K562 (cell line): ENCODE measurements around the gene FAM149B1. TPM values are rescaled to one million over a fixed set of nuclear protein-coding genes. Genes with fewer than 3 reads are reported as not detected.

ENCODE experiments used
- ARID3A ChIP-seq: IDR thresholded peaks from 2 replicates; pipeline ENCODE4 v1.6.1; 2012; ENCODE audit warnings: low read depth, low read length, improper control_type of control experiment, borderline replicate concordance
- CGGBP1 ChIP-seq: fragments of 250-450 bp; sonication (Bioruptor Pico); IDR thresholded peaks from 2 replicates; pipeline ENCODE4 v1.9.0; 2021; ENCODE audit warnings: mild to moderate bottlenecking
- CREB3 ChIP-seq: fragments of 450-650 bp; conservative IDR thresholded peaks from 2 replicates; pipeline ENCODE4 v1.6.1; 2016; ENCODE audit warnings: missing genetic modification characterization, low read depth, mild to moderate bottlenecking, missing compliant biosample characterization, moderate library complexity
- CTBP1 ChIP-seq: fragments of 450-650 bp; IDR thresholded peaks from 2 replicates; pipeline ENCODE4 v1.6.1; 2016; ENCODE audit warnings: borderline replicate concordance
- GATA2 ChIP-seq: sonication (generic); formaldehyde crosslinking; IDR thresholded peaks from 2 replicates; pipeline ENCODE4 v1.4.0; 2020; ENCODE audit warnings: mild to moderate bottlenecking, missing genetic modification reagents
- GTF2E2 ChIP-seq: fragments of 200-800 bp; sonication (Bioruptor generic); IDR thresholded peaks from 2 replicates; pipeline ENCODE4 v1.6.1; 2016; ENCODE audit warnings: missing genetic modification characterization, missing compliant biosample characterization
- HCFC1 ChIP-seq: IDR thresholded peaks from 2 replicates; pipeline ENCODE4 v1.6.1; 2012; ENCODE audit warnings: low read depth, low read length, improper control_type of control experiment
- KDM1A ChIP-seq, 2 experiments: fragments of 450-650 bp; IDR thresholded peaks; 2 replicates each; pipeline ENCODE4 v1.6.1; 2016; ENCODE audit warnings: mild to moderate bottlenecking in 2 of 2
- KLF1 ChIP-seq: fragments of 450-650 bp; IDR thresholded peaks from 2 replicates; pipeline ENCODE4 v1.6.1; 2016; ENCODE audit warnings: missing genetic modification characterization, missing compliant biosample characterization
- L3MBTL2 ChIP-seq: fragments of 450-650 bp; IDR thresholded peaks from 2 replicates; pipeline ENCODE4 v1.6.1; 2016; ENCODE audit warnings: mild to moderate bottlenecking, moderate library complexity
- MTA2 ChIP-seq: fragments of 450-650 bp; IDR thresholded peaks from 2 replicates; pipeline ENCODE4 v1.6.1; 2016; ENCODE audit warnings: low read depth
- NFRKB ChIP-seq: fragments of 450-650 bp; IDR thresholded peaks from 2 replicates; pipeline ENCODE4 v1.6.1; 2016; ENCODE audit warnings: low read depth
- PHF20 ChIP-seq: fragments of 450-650 bp; IDR thresholded peaks from 2 replicates; pipeline ENCODE4 v1.6.1; 2018; ENCODE audit not compliant: partially characterized antibody
- POLR2AphosphoS5 ChIP-seq: IDR thresholded peaks from 2 replicates; pipeline ENCODE4 v1.6.1; 2011; ENCODE audit warnings: mild to moderate bottlenecking, low read depth, low read length, moderate library complexity; ENCODE audit not compliant: control insufficient read depth, insufficient read depth
- POLR2H ChIP-seq: IDR thresholded peaks from 2 replicates; pipeline ENCODE4 v1.6.1; 2016; ENCODE audit warnings: missing genetic modification characterization, low read depth, mild to moderate bottlenecking, control low read depth, missing compliant biosample characterization, moderate library complexity
- POU5F1 ChIP-seq: fragments of 150-350 bp; IDR thresholded peaks from 2 replicates; pipeline ENCODE4 v1.6.1; 2014; ENCODE audit warnings: borderline replicate concordance, low read length, low read depth, mild to moderate bottlenecking; ENCODE audit not compliant: partially characterized antibody
- SMAD1 ChIP-seq: fragments of 150-350 bp; IDR thresholded peaks from 2 replicates; pipeline ENCODE4 v1.6.1; 2014; ENCODE audit warnings: low read length, low read depth; ENCODE audit not compliant: partially characterized antibody
- SMARCE1 ChIP-seq: fragments of 450-650 bp; IDR thresholded peaks from 2 replicates; pipeline ENCODE4 v1.7.1; 2016; ENCODE audit warnings: mild to moderate bottlenecking
- TBL1XR1 ChIP-seq, 2 experiments: IDR thresholded peaks; 2 replicates each; pipeline ENCODE4 v1.6.1; 2012; ENCODE audit warnings: improper control_type of control experiment in 2 of 2, low read length in 2 of 2, mild to moderate bottlenecking in 1 of 2
- ZBTB7A ChIP-seq: IDR thresholded peaks from 2 replicates; pipeline ENCODE4 v1.6.1; 2011; ENCODE audit warnings: low read depth, mild to moderate bottlenecking, low read length, moderate library complexity, borderline replicate concordance; ENCODE audit not compliant: control insufficient read depth
- ZNF696 ChIP-seq: fragments of 250-450 bp; sonication (Bioruptor Pico); conservative IDR thresholded peaks from 2 replicates; pipeline ENCODE4 v1.4.0; 2020; ENCODE audit warnings: mild to moderate bottlenecking, moderate library complexity
- ZNF778 ChIP-seq: fragments of 450-650 bp; formaldehyde crosslinking; IDR thresholded peaks from 2 replicates; pipeline ENCODE4 v1.4.0; 2020; ENCODE audit warnings: mild to moderate bottlenecking, moderate library complexity
- ZNF780A ChIP-seq: fragments of 250-450 bp; sonication (Bioruptor Pico); IDR thresholded peaks from 2 replicates; pipeline ENCODE4 v1.5.0; 2021; ENCODE audit warnings: mild to moderate bottlenecking
- ZSCAN32 ChIP-seq: fragments of 450-650 bp; formaldehyde crosslinking; IDR thresholded peaks from 2 replicates; pipeline ENCODE4 v1.4.0; 2020; ENCODE audit warnings: mild to moderate bottlenecking, moderate library complexity
- polyA plus RNA-seq, 8 experiments: library from polyadenylated mRNA; depleted of rRNA in 4 of 8; stranded (reverse) in 5 of 8; unstranded in 3 of 8; fragments of >200 nt; fragmentation: Nextera tagmentation in 2 of 8; fragmentation: Illumina TruSeq in 1 of 8; extraction: Ambion mirVana in 2 of 8; extraction: Trizol in 1 of 8; gene quantifications; 2 replicates each; pipeline versions ENCODE4 v1.2.1 to v1.2.3, GENCODE V29; 2011 to 2014; ENCODE audit warnings: inconsistent platforms in 1 of 8, missing spikeins in 1 of 8
- total RNA-seq, 7 experiments: library from RNA; depleted of rRNA in 6 of 7; stranded (reverse); fragments of >200 nt in 6 of 7; fragmentation: Illumina TruSeq in 2 of 7; extraction: Trizol in 2 of 7; gene quantifications; 2 replicates each; pipeline versions ENCODE4 v1.2.1 to v1.2.3, GENCODE V29; 2011 to 2021; ENCODE audit warnings: low replicate concordance in 1 of 7

FAM149B1 gene
- total and polyA plus RNA-seq, 9 of the 15 experiments (the other 6 are each of a cell fraction or from before 2014, with no cell fraction given), result 4.2 to 18.5 (median 9.3) TPM

- peak; percentile 87 for TF ChIP-seq CTBP1
- TF ChIP-seq NFRKB, result peak; percentile 77
- TF ChIP-seq PHF20, result peak; percentile 89
- TF ChIP-seq ZNF696 (CRISPR knock-in tag), result 0 out of 2 replicates have a peak, but pooled peaks have one; percentile 65
- 0 out of 2 replicates have a peak, but pooled peaks have one; percentile 36 for TF ChIP-seq CREB3 (tag)
- TF ChIP-seq ZBTB7A, result peak; percentile 16; the same call in 1 of the 2 replicates
- peak; percentile 78 for TF ChIP-seq HCFC1
- peak; percentile 51; the same call in 1 of the 2 replicates for TF ChIP-seq GATA2 (CRISPR knock-in tag)
- TF ChIP-seq ZNF780A (CRISPR knock-in tag), result no peak
- no peak; the same call in 1 of the 2 replicates for TF ChIP-seq MTA2
- TF ChIP-seq KLF1, result peak; percentile 85
- TF ChIP-seq CGGBP1 (CRISPR knock-in tag), result no peak
- peak; percentile 59 for TF ChIP-seq GTF2E2 (tag)
- TF ChIP-seq ARID3A, result no peak
- TF ChIP-seq SMAD1, result peak; percentile 92
- peak; percentile 50; the same call in 1 of the 2 replicates for TF ChIP-seq ZSCAN32 (CRISPR knock-in tag)
- peak; percentile 25 to 30; a peak in 2 of 4 replicates for TF ChIP-seq TBL1XR1 (IDR thresholded peaks at IDR 0.05; ENCODE audit: low read length in 2 of 2)
- peak; percentile 88 for TF ChIP-seq POLR2AphosphoS5
- TF ChIP-seq KDM1A (IDR thresholded peaks at IDR 0.05), result no peak
- peak; percentile 52; the same call in 1 of the 2 replicates for TF ChIP-seq SMARCE1
- TF ChIP-seq POLR2H (tag), result peak; percentile 95
- TF ChIP-seq POU5F1, result no peak
- peak; percentile 80 for TF ChIP-seq L3MBTL2
- no peak for TF ChIP-seq ZNF778 (CRISPR knock-in tag)
Measured at GRCh38 chr10:73252445-73253224, 84.7 kb downstream of the FAM149B1 start, which contains the start of gene MRPS16 (continued).
